Measurements from ENCODE around the gene PACRG. TPM values are rescaled to one million over a fixed set of nuclear protein-coding genes. Genes with fewer than 3 reads are reported as not detected.

PACRG gene
- total and polyA plus RNA-seq, 4 donors = 0.47 to 3.8 (median 2.4) TPM

GRCh38 chr6:162907876-162908481 is 180.2 kb downstream of the PACRG start (continued):
- no peak for TF ChIP-seq REST (IDR thresholded peaks at IDR 0.05)
- peak; percentile 64 to 66 for TF ChIP-seq RAD21 (IDR thresholded peaks at IDR 0.05)

- Histone ChIP-seq H3K36me3 (ENCODE audit: control insufficient read depth in 4 of 4, insufficient read depth in 3 of 4, low read depth in 1 of 4, low read length in 3 of 4) (no peaks in the 10 kb centered on the region), H3K27me3 (ENCODE audit: control insufficient read depth in 4 of 4, insufficient read depth in 4 of 4, low read length in 3 of 4) (no peaks in the 10 kb centered on the region), H3K4me1 (ENCODE audit: control insufficient read depth in 4 of 4, insufficient read depth in 4 of 4, low read length in 3 of 4) (no peaks in the 10 kb centered on the region), H3K27ac (ENCODE audit: low read depth in 1 of 2, low read length in 2 of 2) (no peak overlapping the region), H3K4me3 (ENCODE audit: low read depth in 1 of 3, low read length in 3 of 3) (no peak overlapping the region), H3K9ac (ENCODE audit: low read depth in 1 of 2, low read length in 2 of 2) (no peak overlapping the region), H3K9me3 (ENCODE audit: control insufficient read depth in 4 of 4, low read length in 3 of 4) (no peaks in the 10 kb centered on the region)
- DNase-seq (ENCODE audit: low spot score) = no peak
- TF ChIP-seq MAX (IDR thresholded peaks at IDR 0.05) (no peak), REST (IDR thresholded peaks at IDR 0.05) (no peak), YY1 (IDR thresholded peaks at IDR 0.05) (no peak), ATF3 (IDR thresholded peaks at IDR 0.05) (no peak), SP1 (IDR thresholded peaks at IDR 0.05) (no peak), FOXA1 (IDR thresholded peaks at IDR 0.05) (no peak), HNF4A (conservative IDR thresholded peaks at IDR 0.05) (no peak), RAD21 (IDR thresholded peaks at IDR 0.05) (no peak), GABPA (IDR thresholded peaks at IDR 0.05 in 1 of 2, conservative IDR thresholded peaks at IDR 0.05 in 1 of 2) (no peak), HNF4G (IDR thresholded peaks at IDR 0.05) (no peak), CTCF (IDR thresholded peaks at IDR 0.05; ENCODE audit: low read depth, low read length, missing input control) (no peak), JUND (IDR thresholded peaks at IDR 0.05) (no peak), FOXA2 (IDR thresholded peaks at IDR 0.05) (no peak), RXRA (IDR thresholded peaks at IDR 0.05) (no peak)
- WGBS = 95% methylated on average over 5 of the region's 5 CpGs
These were observed 185.4 kb downstream of the PACRG start for GRCh38 chr6:162913206-162913605.
